ENCODE data around the gene PBX3. TPM values are rescaled to one million over a fixed set of nuclear protein-coding genes. Genes with fewer than 3 reads are reported as not detected.

Gene PBX3
- total and polyA plus RNA-seq, 9 of the 15 experiments (the other 6 are each of a cell fraction or from before 2014, with no cell fraction given): 0.14 to 5.8 (median 0.92) TPM

- no peak for TF ChIP-seq ZNF592 (IDR thresholded peaks at IDR 0.05)
- no peak for TF ChIP-seq ELF1 (tag; IDR thresholded peaks at IDR 0.05)
- TF ChIP-seq SMAD3 (CRISPR knock-in tag; conservative IDR thresholded peaks at IDR 0.05): no peak
- no peak for TF ChIP-seq CREB5 (CRISPR knock-in tag; IDR thresholded peaks at IDR 0.05)
- TF ChIP-seq BCLAF1 (IDR thresholded peaks at IDR 0.05; ENCODE audit: borderline replicate concordance in 1 of 2, control insufficient read depth in 1 of 2, low read depth in 2 of 2, low read length in 1 of 2): no peak
Measured at GRCh38 chr9:125990186-125990792, 243.1 kb downstream of the PBX3 start (continued).
